ENCODE results near the gene CMSS1.

GRCh38 chr3:100006570-100007271 is 189.1 kb downstream of the CMSS1 start:
- peak; percentile 46 for TF ChIP-seq JUND (IDR thresholded peaks at IDR 0.05)
- TF ChIP-seq CTCF (IDR thresholded peaks at IDR 0.05), result peak; percentile 49
- TF ChIP-seq REST (IDR thresholded peaks at IDR 0.05; ENCODE audit: low read depth, low read length), result no peak
- TF ChIP-seq POLR2AphosphoS5 (IDR thresholded peaks at IDR 0.05; ENCODE audit: low read depth, low read length), result peak; percentile 54; the same call in 1 of the 2 replicates
- peak; percentile 69 for TF ChIP-seq PBX3 (IDR thresholded peaks at IDR 0.05)
- TF ChIP-seq EP300 (IDR thresholded peaks at IDR 0.05; ENCODE audit: borderline replicate concordance in 1 of 2, low read depth in 1 of 2, low read length in 1 of 2), result peak; percentile 27 to 64; a peak in 1 of 4 replicates
- no peak for TF ChIP-seq FOXM1 (IDR thresholded peaks at IDR 0.05; ENCODE audit: low read depth)
- TF ChIP-seq RFX5 (IDR thresholded peaks at IDR 0.05; ENCODE audit: low read length), result no peak
- no peak for TF ChIP-seq USF1 (IDR thresholded peaks at IDR 0.05; ENCODE audit: borderline replicate concordance, low read depth)
- 0 out of 2 replicates have a peak, but pooled peaks have one; percentile 19 for TF ChIP-seq RCOR1 (IDR thresholded peaks at IDR 0.05; ENCODE audit: low read length)

Data from SK-N-SH (cell line).